ENCODE measurements around the gene BTBD16. TPM values are rescaled to one million over a fixed set of nuclear protein-coding genes. Genes with fewer than 3 reads are reported as not detected.

BTBD16 gene
- total and polyA plus RNA-seq, 8 donors = 0.40 TPM; not detected in 7

GRCh38 chr10:122363722-122364463 lies 92.8 kb downstream of the BTBD16 start:
- H3K9me3 ChIP-seq = peaks cover 0 to 6% (median 0%) of the 10 kb centered on the region in 4 donors
- WGBS, 5 donors = 32 to 63% (median 37%) methylated on average over 6 of the region's 6 CpGs

GRCh38 chr10:122368502-122369254 lies 97.6 kb downstream of the BTBD16 start:
- Histone ChIP-seq H3K36me3 (no peaks in the 10 kb centered on the region), H3K27ac (no peak overlapping the region), H3K4me1 (peaks cover 0 to 30% (median 8%) of the 10 kb centered on the region in 4 donors), H3K27me3 (peaks cover 0 to 11% (median 0%) of the 10 kb centered on the region in 3 donors), H3K9me3 (no peaks in the 10 kb centered on the region), H3K4me3 (no peak overlapping the region)
- WGBS, 5 donors = 41 to 53% (median 45%) methylated on average over 13 of the region's 13 CpGs
- peak in 1 of 2 donors; percentile 44 for DNase-seq
- intact Hi-C loops (cut with DNase I; ENCODE audit: low total_unique reads) = no loop called here
- TF ChIP-seq CTCF (IDR thresholded peaks at IDR 0.05) = no peak
- TF ChIP-seq POLR2AphosphoS5 (IDR thresholded peaks at IDR 0.05) = no peak
- TF ChIP-seq EP300 (IDR thresholded peaks at IDR 0.05) = no peak
- TF ChIP-seq POLR2A (IDR thresholded peaks at IDR 0.05) = no peak

More at GRCh38 chr10:122363722-122364463, 92.8 kb downstream of the BTBD16 start:
- Histone ChIP-seq H3K36me3 (no peaks in the 10 kb centered on the region), H3K27ac (no peak overlapping the region), H3K27me3 (peaks cover 0 to 6% (median 0%) of the 10 kb centered on the region in 3 donors), H3K4me1 (peaks cover 0 to 8% (median 0%) of the 10 kb centered on the region in 4 donors), H3K4me3 (no peak overlapping the region)
- intact Hi-C loops (cut with DNase I; ENCODE audit: low total_unique reads) = no loop called here
- DNase-seq = no peak
- TF ChIP-seq EP300 (IDR thresholded peaks at IDR 0.05) = no peak
- no peak for TF ChIP-seq CTCF (IDR thresholded peaks at IDR 0.05)

GRCh38 chr10:122373108-122373507 lies 102.0 kb downstream of the BTBD16 start:
- DNase-seq = no peak
- no peak for TF ChIP-seq POLR2AphosphoS5 (IDR thresholded peaks at IDR 0.05)
- TF ChIP-seq POLR2A (IDR thresholded peaks at IDR 0.05) = no peak
- TF ChIP-seq EP300 (IDR thresholded peaks at IDR 0.05) = no peak
- no peak for TF ChIP-seq CTCF (IDR thresholded peaks at IDR 0.05)
- Histone ChIP-seq H3K36me3 (no peaks in the 10 kb centered on the region), H3K27me3 (peaks cover 0 to 11% (median 0%) of the 10 kb centered on the region in 3 donors), H3K27ac (peak overlapping the region in 4 of 5 donors; percentile 96 to 100 (median 98)), H3K4me3 (no peak overlapping the region), H3K4me1 (peaks cover 0 to 54% (median 23%) of the 10 kb centered on the region in 4 donors), H3K9me3 (no peaks in the 10 kb centered on the region)
- intact Hi-C loops (cut with DNase I; ENCODE audit: low total_unique reads) = no loop called here
- WGBS, 5 donors = 52 to 64% (median 61%) methylated on average over 4 of the region's 4 CpGs

GRCh38 chr10:122373721-122374120 lies 102.6 kb downstream of the BTBD16 start:
- WGBS, 5 donors = 6 to 9% (median 7%) methylated on average over 13 of the region's 13 CpGs
- peaks cover 0 to 7% (median 0%) of the 10 kb centered on the region in 3 donors for H3K27me3 ChIP-seq
- H3K9me3 ChIP-seq = no peaks in the 10 kb centered on the region
- peaks cover 0 to 57% (median 24%) of the 10 kb centered on the region in 4 donors for H3K4me1 ChIP-seq
- H3K27ac ChIP-seq = peak overlapping the region; percentile 20 to 100 (median 97)
- TF ChIP-seq POLR2AphosphoS5 (IDR thresholded peaks at IDR 0.05) = no peak
- TF ChIP-seq CTCF (IDR thresholded peaks at IDR 0.05) = no peak
- TF ChIP-seq POLR2A (IDR thresholded peaks at IDR 0.05) = no peak
- intact Hi-C loops (cut with DNase I; ENCODE audit: low total_unique reads) = no loop called here
- no peaks in the 10 kb centered on the region for H3K36me3 ChIP-seq
- peak overlapping the region; percentile 74 to 95 (median 87) for H3K4me3 ChIP-seq
- DNase-seq = peak in 1 of 2 donors; percentile 54

All from stomach (tissue), 9 donors.